ENCODE measurements around the gene HERC2. TPM values are rescaled to one million over a fixed set of nuclear protein-coding genes. Genes with fewer than 3 reads are reported as not detected.

The HERC2 gene
- total and polyA plus RNA-seq, 2 donors (not counting 3 experiments of a cell fraction or from before 2014, with no cell fraction given) = 46.1 to 83.9 TPM

GRCh38 chr15:28132524-28133275, 189.3 kb downstream of the HERC2 start:
- Histone ChIP-seq H3K27ac (ENCODE audit: insufficient read depth, low read depth, low read length) (no peak overlapping the region), H3K9me1 (replicated peaks; ENCODE audit: control insufficient read depth, extremely low read depth, insufficient read depth, low read length) (no peaks in the 10 kb centered on the region), H3K36me3 (ENCODE audit: control insufficient read depth in 2 of 2, extremely low read depth in 1 of 2, insufficient read depth in 2 of 2, low read length in 2 of 2) (peaks cover 2 to 34% of the 10 kb centered on the region in 2 experiments), H4K20me1 (replicated peaks; ENCODE audit: control insufficient read depth, extremely low read depth, insufficient read depth, low read length) (no peaks in the 10 kb centered on the region), H3K9me3 (replicated peaks; ENCODE audit: control insufficient read depth, insufficient read depth, low read length) (no peaks in the 10 kb centered on the region), H3K27me3 (ENCODE audit: control insufficient read depth in 2 of 2, insufficient read depth in 2 of 2, low read length in 2 of 2) (no peaks in the 10 kb centered on the region), H3K4me3 (replicated peaks in 1 of 3; ENCODE audit: insufficient read depth in 1 of 3, low read depth in 1 of 3, low read length in 3 of 3) (no peak overlapping the region), H3K4me1 (ENCODE audit: control insufficient read depth, extremely low read depth, insufficient read depth, low read length) (peaks cover 15% of the 10 kb centered on the region), H3K79me2 (ENCODE audit: control insufficient read depth, insufficient read depth, low read length) (no peaks in the 10 kb centered on the region), H3K9ac (replicated peaks; ENCODE audit: extremely low read depth, insufficient read depth, low read length) (no peak overlapping the region), H2AFZ (ENCODE audit: low read depth, low read length) (no peak overlapping the region), H3K4me2 (ENCODE audit: insufficient read depth, low read length) (peak overlapping the region; percentile 38)
- dilution Hi-C loops (cut with MboI; ENCODE audit: extremely low pct_ligation_motif_present, low sequenced_read_pairs) (no loop called here), intact Hi-C loops (cut with micrococcal nuclease) (no loop called here)
- DNase-seq (ENCODE audit: low read depth, low spot score) (peak; percentile 47), FAIRE-seq (peak; percentile 78)
- BruUV-seq (replicated peaks) = no TSS peak
- ChIA-PET POLR2A (no interaction called here), CTCF (interaction anchor here (0.9 kb wide), 1 partner anchor 31 kb away, joined by 3 read pairs; no protein-coding TSS in a partner anchor)
- TF ChIP-seq MAX (IDR thresholded peaks at IDR 0.05; ENCODE audit: insufficient read depth, insufficient read length) (no peak), MYC (IDR thresholded peaks at IDR 0.05; ENCODE audit: low read depth, low read length) (no peak), FOS (IDR thresholded peaks at IDR 0.05; ENCODE audit: borderline replicate concordance, insufficient read depth, low read length) (peak; percentile 68), JUN (IDR thresholded peaks at IDR 0.05; ENCODE audit: borderline replicate concordance, insufficient read depth, insufficient read length, low read depth) (peak; percentile 12), POLR2AphosphoS5 (IDR thresholded peaks at IDR 0.05; ENCODE audit: insufficient read depth, low read depth, low read length) (no peak), CTCF (IDR thresholded peaks at IDR 0.05; ENCODE audit: extremely low read depth in 1 of 2, insufficient read depth in 1 of 2, low read depth in 1 of 2, low read length in 2 of 2) (no peak), POLR2A (IDR thresholded peaks at IDR 0.05; ENCODE audit: low read depth, low read length) (no peak), EZH2 (IDR thresholded peaks at IDR 0.05; ENCODE audit: borderline replicate concordance, low read depth, low read length, severe bottlenecking) (no peak), GATA2 (IDR thresholded peaks at IDR 0.05; ENCODE audit: insufficient read depth, insufficient read length, low read depth, low read length) (no peak)
